HCT116 (cell line): ENCODE results near the gene RAB36. TPM values are rescaled to one million over a fixed set of nuclear protein-coding genes. Genes with fewer than 3 reads are reported as not detected.

ENCODE experiments used
- ATAC-seq: fragments of 200-7000 bp; cut with Tn5 transposase; 2 replicates; pipeline ENCODE4 v1.9.1; 2020; ENCODE audit warnings: mild to moderate bottlenecking, moderate library complexity
- BruUV-seq: library from RNA; stranded (reverse); fragments of 400-500 nt; replicated peaks from 2 replicates; lab custom pipeline; 2021; lab: Mats Ljungman, UMichigan
- CTCF ChIA-PET: fragments of 300-600 bp; sonication (Branson Sonifier 250); formaldehyde crosslinking; loops from one replicate; lab custom pipeline; 2021; ENCODE audit warnings: antibody characterized with exemption; lab: Charles Lee
- POLR2A ChIA-PET: fragments of 300-600, 350-600 bp; sonication (Branson Sonifier 250); formaldehyde crosslinking; loops from one replicate; lab custom pipeline; 2021; ENCODE audit warnings: antibody characterized with exemption; lab: Charles Lee
- RAD21 ChIA-PET, 2 experiments: fragments of 300-600 bp; sonication (Branson Sonifier 250); formaldehyde crosslinking; loops; one replicate each; lab custom pipeline; 2023; ENCODE audit warnings: low total read pairs in 2 of 2; ENCODE audit not compliant: uncharacterized antibody in 2 of 2, unreplicated experiment in 2 of 2, low non-redundant PET in 1 of 2; lab: Charles Lee
- DNase-seq: peaks from one replicate; pipeline ENCODE4 v3.0.0-alpha.2; 2010; ENCODE audit warnings: low read depth, low spot score
- H2AFZ ChIP-seq: fragments of 200-600 bp; shearing (Covaris generic), sonication (generic); 2 replicates; pipeline ENCODE4 v1.6.1; 2017; ENCODE audit warnings: low read depth, mixed run types, mixed read lengths, antibody characterized with exemption, low read length; ENCODE audit not compliant: poor library complexity, severe bottlenecking
- H3K27ac ChIP-seq: 2 replicates; pipeline ENCODE4 v1.5.1; 2012; ENCODE audit warnings: low read depth, low read length
- H3K27me3 ChIP-seq: fragments of 200-600 bp; sonication (generic); 2 replicates; pipeline ENCODE4 v1.6.1; 2016; ENCODE audit warnings: mixed run types, low read length, mixed read lengths; ENCODE audit not compliant: insufficient read depth
- H3K36me3 ChIP-seq, 2 experiments: fragments of 200-500 bp in 1 of 2; fragments of 200-600 bp in 1 of 2; sonication (Bioruptor generic) in 1 of 2; sonication (generic) in 1 of 2; 2 replicates each; pipeline versions ENCODE4 v1.5.1 to v1.6.1; 2014 to 2016; ENCODE audit warnings: low read length in 2 of 2, inconsistent platforms in 1 of 2, mixed read lengths in 1 of 2, mixed run types in 1 of 2; ENCODE audit not compliant: insufficient read depth in 2 of 2, control insufficient read depth in 1 of 2
- H3K4me1 ChIP-seq, 2 experiments: fragments of 200-600 bp in 1 of 2; sonication (generic) in 1 of 2; 2 replicates each; pipeline versions ENCODE4 v1.5.1 to v1.6.1; 2012 to 2017; ENCODE audit warnings: low read length in 2 of 2, inconsistent platforms in 1 of 2, mild to moderate bottlenecking in 1 of 2, mixed read lengths in 1 of 2, mixed run types in 1 of 2, moderate library complexity in 1 of 2; ENCODE audit not compliant: insufficient read depth in 2 of 2, control insufficient read depth in 1 of 2
- H3K4me2 ChIP-seq: fragments of 200-600 bp; sonication (generic); 2 replicates; pipeline ENCODE4 v1.6.1; 2017; ENCODE audit warnings: mixed run types, low read length, mixed read lengths
- H3K4me3 ChIP-seq, 2 experiments: fragments of 200-600 bp in 1 of 2; sonication (generic) in 1 of 2; replicated peaks in 1 of 2; 2 replicates each; pipeline ENCODE4 v1.5.1; 2011 to 2016; ENCODE audit warnings: low read length in 2 of 2, control low read depth in 1 of 2, low read depth in 1 of 2, mild to moderate bottlenecking in 1 of 2, mixed read lengths in 1 of 2, mixed run types in 1 of 2
- H3K79me2 ChIP-seq: fragments of 200-600 bp; sonication (generic); 2 replicates; pipeline ENCODE4 v1.6.1; 2017; ENCODE audit warnings: mild to moderate bottlenecking, mixed run types, low read length, moderate library complexity, mixed read lengths; ENCODE audit not compliant: insufficient read depth
- H3K9ac ChIP-seq: fragments of 200-600 bp; sonication (generic); 2 replicates; pipeline ENCODE4 v1.6.1; 2016; ENCODE audit warnings: low read length, mixed read lengths
- H3K9me2 ChIP-seq: fragments of 200-600 bp; sonication (generic), shearing (Covaris generic); 2 replicates; pipeline ENCODE4 v1.6.1; 2017; ENCODE audit warnings: mixed run types, mild to moderate bottlenecking, moderate library complexity; ENCODE audit not compliant: insufficient read depth
- H3K9me3 ChIP-seq, 2 experiments: fragments of 200-500 bp in 1 of 2; fragments of 200-600 bp in 1 of 2; sonication (Bioruptor generic) in 1 of 2; sonication (generic) in 1 of 2; 2 replicates each; pipeline ENCODE4 v1.6.1; 2014 to 2017; ENCODE audit warnings: low read length in 2 of 2, mixed read lengths in 2 of 2, inconsistent platforms in 1 of 2, low read depth in 1 of 2, mild to moderate bottlenecking in 1 of 2, mixed run types in 1 of 2, moderate library complexity in 1 of 2; ENCODE audit not compliant: control insufficient read depth in 1 of 2, insufficient read depth in 1 of 2
- H4K20me1 ChIP-seq: fragments of 200-600 bp; sonication (generic), shearing (Covaris generic); 2 replicates; pipeline ENCODE4 v1.6.1; 2017; ENCODE audit warnings: mixed run types, mild to moderate bottlenecking, moderate library complexity; ENCODE audit not compliant: insufficient read depth
- CBX3 ChIP-seq: IDR thresholded peaks from 2 replicates; pipeline ENCODE4 v1.6.1; 2012; ENCODE audit warnings: low read depth
- CEBPB ChIP-seq: IDR thresholded peaks from 2 replicates; pipeline ENCODE4 v1.6.1; 2012; ENCODE audit warnings: low read depth
- EZH2 ChIP-seq: fragments of 200-600 bp; sonication (generic); IDR thresholded peaks from 2 replicates; pipeline ENCODE4 v1.6.1; 2017; ENCODE audit warnings: antibody characterized with exemption, mixed run types
- EZH2phosphoT487 ChIP-seq: fragments of 200-600 bp; IDR thresholded peaks from 2 replicates; pipeline ENCODE4 v1.6.1; 2018; ENCODE audit warnings: antibody characterized with exemption, borderline replicate concordance
- FOSL1 ChIP-seq: IDR thresholded peaks from 2 replicates; pipeline ENCODE4 v1.6.1; 2012; ENCODE audit warnings: low read depth
- JUND ChIP-seq: IDR thresholded peaks from 2 replicates; pipeline ENCODE4 v1.6.1; 2012
- POLR2A ChIP-seq: IDR thresholded peaks from 2 replicates; pipeline ENCODE4 v1.7.0; 2011; ENCODE audit warnings: borderline replicate concordance; ENCODE audit not compliant: insufficient read depth, insufficient read length; ENCODE audit errors: extremely low read depth
- POLR2AphosphoS5 ChIP-seq: IDR thresholded peaks from 2 replicates; pipeline ENCODE4 v1.6.1; 2011; ENCODE audit warnings: mild to moderate bottlenecking, low read depth, low read length, moderate library complexity
- RAD21 ChIP-seq: IDR thresholded peaks from 2 replicates; pipeline ENCODE4 v1.6.1; 2012; ENCODE audit warnings: low read depth, mild to moderate bottlenecking
- SIN3A ChIP-seq: IDR thresholded peaks from 2 replicates; pipeline ENCODE4 v1.6.1; 2012; ENCODE audit warnings: low read depth
- SRF ChIP-seq: IDR thresholded peaks from 2 replicates; pipeline ENCODE4 v1.6.1; 2012; ENCODE audit warnings: low read depth
- TCF7L2 ChIP-seq: IDR thresholded peaks from 2 replicates; pipeline ENCODE4 v1.7.0; 2011; ENCODE audit warnings: borderline replicate concordance, inconsistent platforms; ENCODE audit not compliant: insufficient read depth, insufficient read length; ENCODE audit errors: extremely low read depth
- ZFX ChIP-seq: fragments of 450-650 bp; IDR thresholded peaks from 2 replicates; pipeline ENCODE4 v1.6.1; 2017
- ZNF274 ChIP-seq: fragments of 200-500 bp; sonication (Bioruptor generic); IDR thresholded peaks from 2 replicates; pipeline ENCODE4 v1.6.1; 2014; ENCODE audit warnings: mild to moderate bottlenecking, low read depth, low read length, inconsistent platforms
- intact Hi-C: fragments of 100-400 bp; cut with micrococcal nuclease; formaldehyde crosslinking; loops from 2 replicates; pipeline ENCODE4 v1.10.0; 2022
- total RNA-seq: library from RNA; stranded (reverse); gene quantifications from one replicate; pipeline ENCODE4 v1.2.1, GENCODE V29; 2021; ENCODE audit not compliant: unreplicated experiment
- TF ChIP-seq, protein P1 (sequence below): IDR thresholded peaks from 2 replicates; pipeline ENCODE4 v1.6.1; 2011; ENCODE audit warnings: mild to moderate bottlenecking, low read length, moderate library complexity; ENCODE audit not compliant: insufficient replicate concordance; ENCODE audit errors: extremely low read depth
- TF ChIP-seq, protein P2 (sequence below), 3 experiments: fragments of 200-600 bp in 1 of 3; sonication (generic) in 1 of 3; IDR thresholded peaks in 2 of 3; conservative IDR thresholded peaks in 1 of 3; 2 replicates each; pipeline ENCODE4 v1.5.1; 2012 to 2017; ENCODE audit warnings: low read depth in 2 of 3, low read length in 2 of 3, antibody characterized with exemption in 1 of 3, borderline replicate concordance in 1 of 3, control low read depth in 1 of 3, mild to moderate bottlenecking in 1 of 3, mixed read lengths in 1 of 3, mixed run types in 1 of 3, moderate library complexity in 1 of 3; ENCODE audit not compliant: insufficient read depth in 1 of 3

RAB36 gene
- total RNA-seq, 1 experiment from 2014 or later = 6.1 TPM

DNA sequence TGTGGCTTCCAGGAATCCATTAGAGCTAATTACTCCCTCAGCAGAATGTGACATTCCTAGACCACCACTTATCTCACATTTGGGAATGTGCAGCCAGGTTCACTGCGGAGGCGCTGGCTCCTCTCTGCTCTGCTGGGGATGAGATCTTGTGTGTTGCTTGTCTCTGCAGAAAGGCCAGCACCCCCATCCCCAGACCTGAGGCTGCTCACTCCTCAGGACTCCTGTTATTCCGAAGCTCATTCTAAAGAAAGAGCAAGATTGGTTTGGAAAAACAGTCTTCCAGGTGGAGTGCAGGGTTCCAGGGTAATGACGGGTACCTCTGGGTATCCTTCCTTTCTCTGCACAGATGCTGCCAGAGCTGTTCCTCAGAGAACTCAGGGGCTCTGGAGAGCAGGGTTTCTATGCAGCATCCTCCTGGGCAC is 24.3 kb upstream of the RAB36 start:
- Histone ChIP-seq H3K27me3 (no peaks in the 10 kb centered on the region), H3K36me3 (no peaks in the 10 kb centered on the region), H3K9ac (no peak overlapping the region), H3K4me3 (no peak overlapping the region), H3K9me3 (no peaks in the 10 kb centered on the region), H3K9me2 (no peaks in the 10 kb centered on the region), H3K4me2 (no peak overlapping the region), H2AFZ (no peak overlapping the region), H4K20me1 (no peaks in the 10 kb centered on the region), H3K79me2 (no peaks in the 10 kb centered on the region), H3K27ac (no peak overlapping the region), H3K4me1 (no peaks in the 10 kb centered on the region)
- TF ChIP-seq, protein P1, sequence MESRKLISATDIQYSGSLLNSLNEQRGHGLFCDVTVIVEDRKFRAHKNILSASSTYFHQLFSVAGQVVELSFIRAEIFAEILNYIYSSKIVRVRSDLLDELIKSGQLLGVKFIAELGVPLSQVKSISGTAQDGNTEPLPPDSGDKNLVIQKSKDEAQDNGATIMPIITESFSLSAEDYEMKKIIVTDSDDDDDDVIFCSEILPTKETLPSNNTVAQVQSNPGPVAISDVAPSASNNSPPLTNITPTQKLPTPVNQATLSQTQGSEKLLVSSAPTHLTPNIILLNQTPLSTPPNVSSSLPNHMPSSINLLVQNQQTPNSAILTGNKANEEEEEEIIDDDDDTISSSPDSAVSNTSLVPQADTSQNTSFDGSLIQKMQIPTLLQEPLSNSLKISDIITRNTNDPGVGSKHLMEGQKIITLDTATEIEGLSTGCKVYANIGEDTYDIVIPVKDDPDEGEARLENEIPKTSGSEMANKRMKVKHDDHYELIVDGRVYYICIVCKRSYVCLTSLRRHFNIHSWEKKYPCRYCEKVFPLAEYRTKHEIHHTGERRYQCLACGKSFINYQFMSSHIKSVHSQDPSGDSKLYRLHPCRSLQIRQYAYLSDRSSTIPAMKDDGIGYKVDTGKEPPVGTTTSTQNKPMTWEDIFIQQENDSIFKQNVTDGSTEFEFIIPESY = no peak
- no peak for TF ChIP-seq SIN3A
- no peak for TF ChIP-seq SRF
- no peak for TF ChIP-seq CEBPB
- no peak for TF ChIP-seq TCF7L2
- no peak for TF ChIP-seq POLR2AphosphoS5
- TF ChIP-seq ZNF274 = no peak
- DNase-seq (no peak), ATAC-seq (no peak)
- POLR2A ChIA-PET = no interaction called here
- CTCF ChIA-PET = no interaction called here
- RAD21 ChIA-PET = no interaction called here
- intact Hi-C loops = no loop called here
- BruUV-seq = no TSS peak

DNA sequence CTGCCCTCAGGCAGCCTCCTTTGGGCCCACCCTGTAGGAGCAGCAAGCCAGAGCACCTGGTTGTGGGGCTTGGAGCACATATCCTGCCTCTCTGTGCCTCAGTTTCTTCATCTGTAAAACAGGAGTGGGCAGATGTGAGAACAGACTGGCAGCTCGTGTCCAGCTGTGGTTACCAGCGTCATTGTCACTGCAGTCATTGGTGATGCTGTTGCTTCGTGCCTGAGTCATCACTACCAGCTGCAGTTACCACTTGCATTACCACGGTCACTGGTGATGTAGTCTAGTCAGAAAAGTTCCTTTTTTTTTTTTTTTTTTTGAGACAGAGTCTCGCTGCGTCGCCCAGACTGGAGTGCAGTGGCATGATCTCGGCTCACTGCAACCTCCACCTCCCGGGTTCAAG is 23.9 kb upstream of the RAB36 start:
- no peaks in the 10 kb centered on the region for H3K27me3 ChIP-seq
- H3K4me3 ChIP-seq = no peak overlapping the region
- no peak overlapping the region for H3K4me2 ChIP-seq
- no peaks in the 10 kb centered on the region for H3K4me1 ChIP-seq
- H4K20me1 ChIP-seq = no peaks in the 10 kb centered on the region
- H3K79me2 ChIP-seq = no peaks in the 10 kb centered on the region
- no TSS peak for BruUV-seq
- no peak for DNase-seq
- RAD21 ChIA-PET = no interaction called here
- TF ChIP-seq POLR2AphosphoS5 (no peak), TCF7L2 (no peak), RAD21 (no peak), EZH2phosphoT487 (no peak), CBX3 (no peak), JUND (no peak), POLR2A (no peak), EZH2 (no peak), FOSL1 (no peak), ZFX (no peak)
- TF ChIP-seq, protein P2, sequence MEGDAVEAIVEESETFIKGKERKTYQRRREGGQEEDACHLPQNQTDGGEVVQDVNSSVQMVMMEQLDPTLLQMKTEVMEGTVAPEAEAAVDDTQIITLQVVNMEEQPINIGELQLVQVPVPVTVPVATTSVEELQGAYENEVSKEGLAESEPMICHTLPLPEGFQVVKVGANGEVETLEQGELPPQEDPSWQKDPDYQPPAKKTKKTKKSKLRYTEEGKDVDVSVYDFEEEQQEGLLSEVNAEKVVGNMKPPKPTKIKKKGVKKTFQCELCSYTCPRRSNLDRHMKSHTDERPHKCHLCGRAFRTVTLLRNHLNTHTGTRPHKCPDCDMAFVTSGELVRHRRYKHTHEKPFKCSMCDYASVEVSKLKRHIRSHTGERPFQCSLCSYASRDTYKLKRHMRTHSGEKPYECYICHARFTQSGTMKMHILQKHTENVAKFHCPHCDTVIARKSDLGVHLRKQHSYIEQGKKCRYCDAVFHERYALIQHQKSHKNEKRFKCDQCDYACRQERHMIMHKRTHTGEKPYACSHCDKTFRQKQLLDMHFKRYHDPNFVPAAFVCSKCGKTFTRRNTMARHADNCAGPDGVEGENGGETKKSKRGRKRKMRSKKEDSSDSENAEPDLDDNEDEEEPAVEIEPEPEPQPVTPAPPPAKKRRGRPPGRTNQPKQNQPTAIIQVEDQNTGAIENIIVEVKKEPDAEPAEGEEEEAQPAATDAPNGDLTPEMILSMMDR (IDR thresholded peaks at IDR 0.05 in 2 of 3, conservative IDR thresholded peaks at IDR 0.05 in 1 of 3; ENCODE audit: borderline replicate concordance in 1 of 3, insufficient read depth in 1 of 3, low read depth in 2 of 3, low read length in 2 of 3) = no peak
- TF ChIP-seq, protein P1 = no peak
- TF ChIP-seq, all 23 proteins: peak for 0
- ChIA-PET POLR2A (no interaction called here), CTCF (no interaction called here)
- Histone ChIP-seq H3K9me3 (no peaks in the 10 kb centered on the region), H3K9ac (no peak overlapping the region), H2AFZ (no peak overlapping the region), H3K27ac (no peak overlapping the region), H3K36me3 (no peaks in the 10 kb centered on the region), H3K9me2 (no peaks in the 10 kb centered on the region)
- intact Hi-C loops = no loop called here
- ATAC-seq = no peak
